SJCRH30 (cell line): ENCODE results near the gene TREM1. TPM values are rescaled to one million over a fixed set of nuclear protein-coding genes. Genes with fewer than 3 reads are reported as not detected.
"Not testable (repeated sequence)": the region's sequence is repeated elsewhere in the genome, so short reads cannot be mapped to it uniquely, and the experiment has no call there.

ENCODE experiments used
- DNase-seq, 2 experiments: peaks; one replicate each; pipeline ENCODE4 v3.0.0-alpha.2; 2015 to 2020
- H3K27ac ChIP-seq: fragments of 250-450 bp; sonication (Bioruptor Pico); 2 replicates; pipeline ENCODE4 v1.5.1; 2020; ENCODE audit warnings: mild to moderate bottlenecking, moderate library complexity
- H3K27me3 ChIP-seq: fragments of 250-450 bp; sonication (Bioruptor Pico); 2 replicates; pipeline ENCODE4 v1.5.1; 2020; ENCODE audit warnings: mild to moderate bottlenecking, moderate library complexity
- H3K36me3 ChIP-seq: fragments of 250-450 bp; sonication (Bioruptor Pico); 2 replicates; pipeline ENCODE4 v1.5.1; 2020; ENCODE audit warnings: mild to moderate bottlenecking, moderate library complexity
- H3K4me1 ChIP-seq: fragments of 250-450 bp; sonication (Bioruptor Pico); 2 replicates; pipeline ENCODE4 v1.5.1; 2020; ENCODE audit warnings: mild to moderate bottlenecking, moderate library complexity
- H3K4me3 ChIP-seq: fragments of 250-450 bp; sonication (Bioruptor Pico); 2 replicates; pipeline ENCODE4 v1.5.1; 2020; ENCODE audit warnings: mild to moderate bottlenecking, moderate library complexity
- H3K9me3 ChIP-seq: fragments of 250-450 bp; sonication (Bioruptor Pico); replicated peaks from 2 replicates; pipeline ENCODE4 v1.5.1; 2020; ENCODE audit warnings: mild to moderate bottlenecking, moderate library complexity
- total RNA-seq: library from RNA; depleted of rRNA; stranded (reverse); fragments of >200 nt; shearing (Covaris generic); gene quantifications from 2 replicates; pipeline ENCODE4 v1.2.3, GENCODE V29; 2014

The TREM1 gene
- total RNA-seq, 1 experiment from 2014 or later = not detected

- peak in 1 of 2 experiments; percentile 9 for DNase-seq
Observed at GRCh38 chr6:41256383-41256782, 30.1 kb downstream of the TREM1 start.

GRCh38 chr6:41255638-41256246 is 30.7 kb downstream of the TREM1 start:
- Histone ChIP-seq H3K4me1 (peaks cover 44% of the 10 kb centered on the region), H3K27ac (peak overlapping the region; percentile 73), H3K36me3 (no peaks in the 10 kb centered on the region), H3K4me3 (no peak overlapping the region), H3K9me3 (no peaks in the 10 kb centered on the region), H3K27me3 (no peaks in the 10 kb centered on the region)
- peak; percentile 84 to 86 for DNase-seq

More at GRCh38 chr6:41256383-41256782, 30.1 kb downstream of the TREM1 start:
- Histone ChIP-seq H3K27ac (peak overlapping the region; percentile 73; the same call in 1 of the 2 replicates), H3K36me3 (no peaks in the 10 kb centered on the region), H3K4me1 (peaks cover 44% of the 10 kb centered on the region), H3K4me3 (no peak overlapping the region), H3K27me3 (no peaks in the 10 kb centered on the region), H3K9me3 (no peaks in the 10 kb centered on the region; the same call in 1 of the 2 replicates)

- Histone ChIP-seq H3K36me3 (no peaks in the 10 kb centered on the region), H3K27ac (peak overlapping the region; percentile 73), H3K4me3 (no peak overlapping the region), H3K9me3 (no peaks in the 10 kb centered on the region), H3K27me3 (no peaks in the 10 kb centered on the region), H3K4me1 (peaks cover 44% of the 10 kb centered on the region)
- DNase-seq = peak; percentile 38 to 66
Observed at GRCh38 chr6:41255110-41255509, 31.4 kb downstream of the TREM1 start.

- Histone ChIP-seq H3K27me3 (no peaks in the 10 kb centered on the region), H3K36me3 (no peaks in the 10 kb centered on the region), H3K4me3 (no peak overlapping the region), H3K4me1 (peaks cover 38% of the 10 kb centered on the region), H3K27ac (no peak overlapping the region), H3K9me3 (no peaks in the 10 kb centered on the region)
- DNase-seq = no peak
Observed at GRCh38 chr6:41252401-41253169, 33.9 kb downstream of the TREM1 start.

- Histone ChIP-seq H3K36me3 (no peaks in the 10 kb centered on the region), H3K9me3 (0 out of 2 replicates have a peak, but pooled peaks cover 2% of the 10 kb centered on the region), H3K27me3 (no peaks in the 10 kb centered on the region), H3K4me3 (no peak overlapping the region), H3K27ac (no peak overlapping the region), H3K4me1 (no peaks in the 10 kb centered on the region)
- DNase-seq = no peak
Observed at GRCh38 chr6:41247882-41248705, 38.4 kb downstream of the TREM1 start.

- H3K27me3 ChIP-seq = no peaks in the 10 kb centered on the region
- 0 out of 2 replicates have a peak, but pooled peaks cover 2% of the 10 kb centered on the region for H3K9me3 ChIP-seq
- no peak overlapping the region for H3K27ac ChIP-seq
- no peak for DNase-seq
- H3K36me3 ChIP-seq = no peaks in the 10 kb centered on the region
- no peaks in the 10 kb centered on the region for H3K4me1 ChIP-seq
- H3K4me3 ChIP-seq = no peak overlapping the region
Observed at GRCh38 chr6:41247288-41247865, 39.1 kb downstream of the TREM1 start.

- not testable (repeated sequence) for H3K9me3 ChIP-seq, DNase-seq, H3K4me3 ChIP-seq, H3K4me1 ChIP-seq, H3K27me3 ChIP-seq, H3K36me3 ChIP-seq, H3K27ac ChIP-seq
Observed at GRCh38 chr6:41246529-41246928, 40.0 kb downstream of the TREM1 start.

GRCh38 chr6:41239467-41240159 is 46.9 kb downstream of the TREM1 start:
- peak overlapping the region; percentile 37 for H3K4me3 ChIP-seq
- H3K9me3 ChIP-seq = no peaks in the 10 kb centered on the region; the same call in 1 of the 2 replicates
- peaks cover 14% of the 10 kb centered on the region for H3K4me1 ChIP-seq
- peak overlapping the region; percentile 42; the same call in 1 of the 2 replicates for H3K27ac ChIP-seq
- peak; percentile 76 to 87 for DNase-seq
- H3K27me3 ChIP-seq = no peaks in the 10 kb centered on the region
- H3K36me3 ChIP-seq = no peaks in the 10 kb centered on the region

GRCh38 chr6:41237128-41237527 is 49.4 kb downstream of the TREM1 start:
- H3K27me3 ChIP-seq = no peaks in the 10 kb centered on the region
- H3K4me3 ChIP-seq = no peak overlapping the region
- H3K4me1 ChIP-seq = peaks cover 14% of the 10 kb centered on the region
- no peaks in the 10 kb centered on the region for H3K36me3 ChIP-seq
- no peak overlapping the region for H3K27ac ChIP-seq
- no peaks in the 10 kb centered on the region; the same call in 1 of the 2 replicates for H3K9me3 ChIP-seq
- no peak for DNase-seq

- H3K27me3 ChIP-seq = no peaks in the 10 kb centered on the region
- no peaks in the 10 kb centered on the region; the same call in 1 of the 2 replicates for H3K9me3 ChIP-seq
- H3K36me3 ChIP-seq = no peaks in the 10 kb centered on the region
- no peak overlapping the region for H3K4me3 ChIP-seq
- peaks cover 14% of the 10 kb centered on the region for H3K4me1 ChIP-seq
- no peak for DNase-seq
- H3K27ac ChIP-seq = no peak overlapping the region
Observed at GRCh38 chr6:41236276-41236675, 50.2 kb downstream of the TREM1 start.

GRCh38 chr6:41232667-41233066 is 53.8 kb downstream of the TREM1 start:
- no peak overlapping the region for H3K4me3 ChIP-seq
- H3K27me3 ChIP-seq = no peaks in the 10 kb centered on the region
- no peaks in the 10 kb centered on the region for H3K36me3 ChIP-seq
- no peaks in the 10 kb centered on the region for H3K4me1 ChIP-seq
- no peak for DNase-seq
- no peak overlapping the region for H3K27ac ChIP-seq
- H3K9me3 ChIP-seq = no peaks in the 10 kb centered on the region; the same call in 1 of the 2 replicates

GRCh38 chr6:41231246-41231645 is 55.2 kb downstream of the TREM1 start:
- no peak overlapping the region for H3K4me3 ChIP-seq
- no peaks in the 10 kb centered on the region for H3K36me3 ChIP-seq
- no peaks in the 10 kb centered on the region for H3K27me3 ChIP-seq
- no peaks in the 10 kb centered on the region; the same call in 1 of the 2 replicates for H3K9me3 ChIP-seq
- DNase-seq = no peak
- no peak overlapping the region for H3K27ac ChIP-seq
- no peaks in the 10 kb centered on the region for H3K4me1 ChIP-seq

- DNase-seq = no peak
- Histone ChIP-seq H3K4me3 (no peak overlapping the region), H3K4me1 (no peaks in the 10 kb centered on the region), H3K9me3 (no peaks in the 10 kb centered on the region), H3K27me3 (no peaks in the 10 kb centered on the region), H3K36me3 (no peaks in the 10 kb centered on the region), H3K27ac (no peak overlapping the region)
Observed at GRCh38 chr6:41229721-41230120, 56.8 kb downstream of the TREM1 start.

- peak in 1 of 2 experiments; percentile 18 for DNase-seq
- no peaks in the 10 kb centered on the region for H3K27me3 ChIP-seq
- no peaks in the 10 kb centered on the region for H3K4me1 ChIP-seq
- H3K9me3 ChIP-seq = no peaks in the 10 kb centered on the region
- H3K27ac ChIP-seq = no peak overlapping the region
- no peaks in the 10 kb centered on the region for H3K36me3 ChIP-seq
- H3K4me3 ChIP-seq = no peak overlapping the region
Observed at GRCh38 chr6:41228616-41229015, 57.9 kb downstream of the TREM1 start.
